Activated naive CD4-positive, alpha-beta T cell treated with anti-CD3 and anti-CD28 coated beads, Interleukin-2, amount 50 U/mL, for 72 hours (primary cell): ENCODE results near the gene TEX19. TPM values are rescaled to one million over a fixed set of nuclear protein-coding genes. Genes with fewer than 3 reads are reported as not detected.

Experiments
- ATAC-seq, 2 donors: fragments of 150-1000 bp; cut with Tn5 transposase; 2 replicates each; pipeline ENCODE4 v1.10.0; 2021; ENCODE audit warnings: mild to moderate bottlenecking in 2 of 2, moderate library complexity in 2 of 2
- DNase-seq, 2 donors: peaks; one replicate each; pipeline ENCODE4 v3.0.0; 2021 to 2022; ENCODE audit warnings: low spot score in 2 of 2
- H3K27ac Mint-ChIP-seq, 2 donors: one replicate each; pipeline ENCODE4 v1.8.0; 2022; ENCODE audit warnings: mild to moderate bottlenecking in 2 of 2, mixed read lengths in 2 of 2
- H3K36me3 Mint-ChIP-seq, 2 donors: one replicate each; pipeline ENCODE4 v1.8.0; 2022; ENCODE audit warnings: mixed read lengths in 2 of 2
- H3K9me3 Mint-ChIP-seq, 2 donors: one replicate each; pipeline ENCODE4 v1.8.0; 2022; ENCODE audit warnings: mixed read lengths in 2 of 2
- total RNA-seq, 2 donors: library from RNA; stranded (reverse); gene quantifications; one replicate each; pipeline ENCODE4 v1.2.3, GENCODE V29; 2022

The TEX19 gene
- total RNA-seq, 2 donors from 2014 or later: 0.18 to 0.41 TPM

DNA sequence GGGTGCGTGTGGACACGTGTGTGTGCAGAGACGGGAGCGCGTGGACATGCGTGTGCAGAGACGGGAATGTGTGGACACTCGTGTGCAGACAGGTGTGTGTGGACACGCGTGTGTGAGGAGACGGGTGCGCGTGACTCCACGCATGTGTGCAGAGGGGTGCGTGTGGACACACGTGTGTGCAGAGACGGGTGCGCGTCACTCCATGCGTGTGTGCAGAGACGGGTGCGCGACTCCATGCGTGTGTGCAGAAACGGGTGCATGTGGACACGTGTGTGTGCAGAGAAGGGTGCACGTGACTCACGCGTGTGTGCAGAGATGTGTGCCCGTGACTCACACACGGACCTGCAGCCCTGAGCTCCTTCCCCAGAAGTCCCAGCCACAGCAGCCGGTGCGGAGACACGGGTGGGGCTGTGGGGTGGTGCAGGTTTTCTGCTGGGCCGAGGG is 39.4 kb upstream of the TEX19 start:
- H3K9me3 Mint-ChIP-seq: no peaks in the 10 kb centered on the region
- no peak for DNase-seq
- no peak for ATAC-seq
- peaks cover 13 to 23% of the 10 kb centered on the region in 2 donors for H3K36me3 Mint-ChIP-seq
- H3K27ac Mint-ChIP-seq: peak overlapping the region in 1 of 2 donors; percentile 50

- peak overlapping the region in 1 of 2 donors; percentile 97 for H3K27ac Mint-ChIP-seq
- no peak for DNase-seq
- ATAC-seq: no peak
- H3K9me3 Mint-ChIP-seq: no peaks in the 10 kb centered on the region
- peaks cover 16 to 22% of the 10 kb centered on the region in 2 donors for H3K36me3 Mint-ChIP-seq
Measured at GRCh38 chr17:82320140-82320840, 38.8 kb upstream of the TEX19 start.

GRCh38 chr17:82320956-82321927 is 37.8 kb upstream of the TEX19 start:
- DNase-seq: peak; percentile 80 to 87
- peaks cover 12 to 16% of the 10 kb centered on the region in 2 donors for H3K36me3 Mint-ChIP-seq
- ATAC-seq: peak; percentile 61 to 71
- H3K27ac Mint-ChIP-seq: peak overlapping the region in 1 of 2 donors; percentile 98
- no peaks in the 10 kb centered on the region for H3K9me3 Mint-ChIP-seq

DNA sequence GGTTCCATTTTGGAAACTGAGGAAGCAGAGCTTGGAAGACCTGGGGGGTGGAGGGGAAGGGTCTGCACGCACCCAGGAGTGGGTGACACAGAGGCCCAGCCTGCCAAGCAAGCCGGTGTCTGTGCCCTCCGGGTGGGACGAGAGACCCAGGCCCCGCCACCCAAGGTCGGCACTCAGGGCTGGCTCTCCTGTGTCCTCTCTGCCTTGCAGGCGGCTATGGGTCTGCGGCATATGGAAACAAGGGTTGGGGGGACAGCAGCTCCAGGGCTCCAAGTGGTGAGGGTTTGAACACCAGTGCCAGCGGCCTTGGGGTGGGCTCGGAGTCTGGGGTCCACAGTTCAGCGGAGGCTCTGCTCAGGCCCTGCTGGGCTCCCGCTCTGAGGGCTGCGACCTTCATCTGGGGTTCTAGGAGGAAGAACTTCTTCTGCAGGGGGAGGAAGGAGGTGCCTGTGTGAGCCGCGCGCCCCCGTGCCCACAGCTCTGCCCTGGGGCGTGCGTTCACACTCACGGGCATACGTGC is 37.0 kb upstream of the TEX19 start:
- DNase-seq (no peak), ATAC-seq (no peak)
- Mint-ChIP-seq H3K9me3 (no peaks in the 10 kb centered on the region), H3K36me3 (peaks cover 5 to 16% of the 10 kb centered on the region in 2 donors), H3K27ac (peak overlapping the region in 1 of 2 donors; percentile 94)

- Mint-ChIP-seq H3K27ac (peak overlapping the region; percentile 81 to 94), H3K9me3 (no peaks in the 10 kb centered on the region), H3K36me3 (peaks cover 0 to 16% of the 10 kb centered on the region in 2 donors)
- ATAC-seq (no peak), DNase-seq (no peak)
Measured at GRCh38 chr17:82322526-82323453, 36.3 kb upstream of the TEX19 start.

DNA sequence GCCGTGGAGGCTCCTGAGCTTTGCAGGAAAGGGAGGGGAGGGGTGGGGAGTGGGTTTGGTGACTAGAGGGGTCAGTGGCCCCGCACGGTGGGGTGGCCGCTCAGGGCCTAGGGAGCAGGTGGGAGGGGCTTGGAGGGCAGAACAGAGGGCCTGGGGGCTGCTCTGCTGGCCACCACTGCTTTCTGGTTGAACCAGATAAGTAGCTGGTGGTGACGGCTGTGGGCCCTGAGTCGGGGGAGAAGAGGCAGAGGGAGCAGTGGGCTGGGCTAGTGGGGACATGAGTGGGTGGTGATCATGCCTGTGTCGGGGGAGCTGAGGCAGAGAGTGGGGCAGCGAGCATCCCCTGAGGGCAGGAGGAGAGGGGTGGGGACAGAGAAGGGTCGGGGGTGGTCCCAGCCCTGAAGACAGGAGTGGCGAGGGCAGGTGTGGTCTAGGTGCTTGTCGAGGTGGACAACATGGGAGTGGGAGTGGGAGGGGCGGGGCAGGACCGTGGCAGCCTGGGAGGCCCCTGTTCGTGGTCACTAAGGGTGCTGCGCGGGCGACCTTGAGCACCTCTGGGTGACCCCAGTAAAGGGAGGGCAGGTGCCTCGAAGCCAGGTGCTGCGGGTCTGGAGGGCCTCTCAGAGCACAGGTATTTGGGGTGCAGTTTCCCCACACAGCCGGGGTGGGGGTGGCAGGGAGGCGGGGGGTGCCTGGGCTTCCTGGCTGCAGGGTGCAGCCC is 35.4 kb upstream of the TEX19 start:
- H3K27ac Mint-ChIP-seq: peak overlapping the region; percentile 81 to 87
- no peaks in the 10 kb centered on the region for H3K9me3 Mint-ChIP-seq
- no peak for DNase-seq
- H3K36me3 Mint-ChIP-seq: peaks cover 0 to 16% of the 10 kb centered on the region in 2 donors
- no peak for ATAC-seq

DNA sequence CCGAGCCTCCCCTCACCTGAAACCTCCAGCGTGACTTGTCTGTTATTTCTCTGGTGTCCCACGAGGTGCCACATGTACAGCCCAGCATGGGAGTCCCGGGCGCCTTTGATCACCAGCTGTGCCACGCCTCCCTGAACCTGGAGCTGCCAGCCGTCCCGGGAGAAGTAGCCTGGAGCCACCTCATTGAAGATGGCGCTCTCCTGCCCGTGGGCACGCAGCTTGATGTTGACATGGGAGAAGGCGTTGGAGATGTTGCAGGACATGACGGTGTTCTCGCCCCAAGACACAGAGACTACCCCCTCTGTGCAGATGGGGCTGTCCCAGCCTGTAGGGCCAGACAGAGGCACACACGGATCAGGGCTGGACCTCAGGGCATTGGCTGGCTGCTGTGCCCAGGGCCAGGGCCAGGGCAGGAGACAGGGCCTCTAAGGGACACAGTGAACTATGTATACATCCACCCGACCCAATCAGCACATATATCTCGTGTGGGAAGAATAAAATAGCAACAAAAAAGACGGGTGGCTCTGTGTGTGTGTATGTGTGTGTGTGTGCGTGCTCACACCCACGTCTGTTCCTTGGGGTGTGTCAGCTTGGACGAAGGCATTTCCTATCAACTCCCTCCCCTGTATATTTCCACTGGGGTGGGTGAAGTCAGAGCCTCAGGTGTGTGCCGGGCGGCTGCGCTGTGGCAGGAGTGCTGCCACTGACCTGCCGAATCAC is 34.3 kb upstream of the TEX19 start:
- Mint-ChIP-seq H3K36me3 (peaks cover 0 to 16% of the 10 kb centered on the region in 2 donors), H3K9me3 (no peaks in the 10 kb centered on the region), H3K27ac (peak overlapping the region; percentile 77 to 81)
- DNase-seq (no peak), ATAC-seq (peak in 1 of 2 donors; percentile 6)

DNA sequence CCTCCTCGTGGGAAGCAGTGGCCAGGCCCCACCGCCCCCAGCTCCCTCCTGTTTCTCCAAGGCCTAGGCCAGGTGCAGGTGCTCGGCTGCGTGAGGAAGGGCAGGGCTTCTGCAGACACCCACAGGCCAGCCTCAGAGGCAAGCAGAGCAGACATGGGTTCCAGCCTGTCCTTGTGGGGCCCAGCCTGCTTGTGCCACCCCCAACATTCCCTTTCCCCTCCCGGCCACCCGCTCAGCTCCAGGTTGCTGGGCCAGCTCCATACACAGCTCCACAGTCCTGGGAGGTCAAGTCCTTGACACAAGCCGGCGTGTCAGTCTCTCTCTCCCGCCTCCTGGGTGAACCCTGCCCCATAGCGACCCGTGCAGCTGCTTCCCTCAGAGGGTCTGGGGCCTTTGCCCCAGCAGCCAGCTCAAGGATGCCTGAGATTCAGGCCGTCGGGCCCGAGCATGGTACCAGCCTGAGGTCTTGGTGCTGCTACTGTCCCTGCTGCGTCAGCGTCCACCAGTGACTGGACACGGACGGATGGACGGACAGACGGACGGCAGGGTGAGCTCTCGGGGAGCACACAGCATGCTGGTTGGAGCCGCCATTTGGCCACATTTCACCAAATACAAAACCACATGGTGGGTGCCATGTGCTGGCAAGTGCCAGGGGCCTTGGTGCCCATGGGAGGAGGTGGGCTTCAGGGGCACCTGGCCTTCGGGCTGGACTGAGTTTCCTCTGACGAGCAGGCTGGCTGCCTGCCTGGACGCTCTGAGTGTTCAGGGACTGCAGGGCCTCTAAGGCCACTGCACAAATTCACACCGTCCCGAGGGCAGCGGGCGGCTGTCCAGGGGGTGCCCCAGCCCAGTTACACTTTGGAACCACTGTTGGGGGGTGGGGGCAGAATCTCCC is 33.5 kb upstream of the TEX19 start:
- ATAC-seq (no peak), DNase-seq (no peak)
- H3K27ac Mint-ChIP-seq: peak overlapping the region in 1 of 2 donors; percentile 52
- peaks cover 0 to 16% of the 10 kb centered on the region in 2 donors for H3K36me3 Mint-ChIP-seq
- H3K9me3 Mint-ChIP-seq: no peaks in the 10 kb centered on the region

GRCh38 chr17:82327289-82327688 is 31.8 kb upstream of the TEX19 start:
- H3K27ac Mint-ChIP-seq: no peak overlapping the region
- no peak for ATAC-seq
- no peak for DNase-seq
- no peaks in the 10 kb centered on the region for H3K9me3 Mint-ChIP-seq
- peaks cover 0 to 5% of the 10 kb centered on the region in 2 donors for H3K36me3 Mint-ChIP-seq

- peaks cover 0 to 5% of the 10 kb centered on the region in 2 donors for H3K36me3 Mint-ChIP-seq
- no peaks in the 10 kb centered on the region for H3K9me3 Mint-ChIP-seq
- H3K27ac Mint-ChIP-seq: no peak overlapping the region
- DNase-seq (no peak), ATAC-seq (no peak)
Measured at GRCh38 chr17:82327757-82328140, 31.3 kb upstream of the TEX19 start.

DNA sequence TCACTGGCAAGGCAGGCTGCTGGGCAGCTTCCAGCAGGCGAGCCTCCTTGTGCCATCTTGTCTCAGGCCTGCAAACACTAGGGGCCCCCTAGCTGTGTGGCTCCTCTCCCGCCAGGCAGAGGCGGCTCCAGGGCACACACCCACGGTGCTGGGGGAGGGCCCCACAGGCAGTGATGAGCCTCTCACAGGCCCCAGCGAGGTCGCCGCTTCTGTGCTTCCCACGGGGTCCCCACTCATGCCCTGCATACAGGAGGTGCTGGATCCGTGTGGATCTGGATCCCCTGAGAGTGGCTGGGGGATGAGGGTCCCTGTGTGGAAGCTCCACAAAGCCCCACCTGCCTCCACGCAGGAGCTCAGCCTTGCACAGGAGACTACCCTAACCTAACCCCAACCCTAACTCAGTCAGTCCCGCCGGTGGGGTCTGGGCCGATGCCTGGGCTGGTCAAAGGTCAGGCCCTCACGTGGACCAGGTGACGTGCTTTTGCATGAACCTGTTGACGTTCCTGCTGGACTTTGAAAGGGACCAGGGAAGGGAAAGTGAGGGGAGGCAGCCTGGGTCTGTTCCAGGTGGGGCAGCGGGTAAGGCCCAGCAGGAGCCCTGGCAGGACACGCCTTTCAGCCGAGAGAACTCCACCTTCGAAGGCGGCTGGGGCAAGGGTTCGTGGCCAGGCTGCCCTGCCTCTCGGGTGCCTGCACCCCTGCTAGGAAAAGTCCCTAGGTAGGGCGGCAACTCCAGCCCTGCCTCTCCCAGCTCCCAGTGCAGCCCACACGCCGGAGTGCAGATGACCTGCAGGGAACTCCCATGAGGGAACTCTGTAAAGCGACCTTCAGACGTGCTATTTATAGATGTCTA is 30.7 kb upstream of the TEX19 start:
- Mint-ChIP-seq H3K27ac (no peak overlapping the region), H3K9me3 (no peaks in the 10 kb centered on the region), H3K36me3 (peaks cover 0 to 5% of the 10 kb centered on the region in 2 donors)
- DNase-seq (no peak), ATAC-seq (no peak)

DNA sequence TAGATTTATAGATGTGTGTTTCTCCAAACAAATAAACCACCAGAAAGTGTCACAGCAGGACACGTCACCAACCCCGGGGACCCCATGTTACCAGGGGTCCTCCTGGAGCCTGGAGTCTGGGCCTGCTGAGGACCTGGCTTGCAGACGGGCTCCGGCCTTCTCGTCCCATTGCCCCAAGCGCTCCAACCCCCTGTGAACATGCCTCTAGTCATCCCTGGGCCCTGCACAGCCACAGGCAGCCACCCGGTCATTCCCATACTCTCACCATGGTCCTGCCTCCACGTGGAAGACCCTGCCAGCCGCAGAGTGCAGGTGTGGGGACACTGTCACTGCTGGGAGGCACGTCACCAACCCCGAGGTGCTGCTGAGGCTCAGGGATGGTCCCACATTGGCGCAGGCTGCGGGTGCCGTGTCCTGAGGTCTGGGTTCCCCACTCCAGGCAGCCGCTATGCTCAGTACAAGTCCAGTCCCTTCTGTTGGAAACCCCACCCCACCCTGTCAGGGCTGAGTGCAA is 30.0 kb upstream of the TEX19 start:
- H3K9me3 Mint-ChIP-seq: no peaks in the 10 kb centered on the region

GRCh38 chr17:82329683-82330321 is 29.2 kb upstream of the TEX19 start:
- Mint-ChIP-seq H3K36me3 (peaks cover 0 to under 1% of the 10 kb centered on the region in 2 donors), H3K9me3 (no peaks in the 10 kb centered on the region), H3K27ac (no peak overlapping the region)
- ATAC-seq (no peak), DNase-seq (no peak)

More for the DNA sequence above, 30.0 kb upstream of the TEX19 start:
- H3K36me3 Mint-ChIP-seq: peaks cover 0 to 5% of the 10 kb centered on the region in 2 donors
- ATAC-seq: no peak
- H3K27ac Mint-ChIP-seq: no peak overlapping the region
- DNase-seq: no peak
